Ascending aorta (tissue), 2 donors: ENCODE measurements around the gene TPM2. TPM values are rescaled to one million over a fixed set of nuclear protein-coding genes. Genes with fewer than 3 reads are reported as not detected.

Source experiments
- DNase-seq, 2 donors: peaks; one replicate each; pipeline ENCODE4 v3.0.0-alpha.2; 2019; ENCODE audit warnings: low spot score in 2 of 2
- H3K27ac ChIP-seq, 2 donors: fragments of 200-600 bp; sonication (generic); one replicate each; pipeline ENCODE4 v1.5.1; 2016 to 2017; ENCODE audit warnings: mild to moderate bottlenecking in 1 of 2
- H3K27me3 ChIP-seq: fragments of 200-600 bp; sonication (generic); one replicate; pipeline ENCODE4 v1.5.1; 2017
- H3K36me3 ChIP-seq, 2 donors: fragments of 200-600 bp; sonication (generic); one replicate each; pipeline ENCODE4 v1.5.1; 2016
- H3K4me1 ChIP-seq, 2 donors: fragments of 200-600 bp; sonication (generic); one replicate each; pipeline ENCODE4 v1.5.1; 2016 to 2017; ENCODE audit warnings: mild to moderate bottlenecking in 1 of 2
- H3K4me3 ChIP-seq, 2 donors: fragments of 200-600 bp; sonication (generic); one replicate each; pipeline ENCODE4 v1.5.1; 2016 to 2017; ENCODE audit warnings: mild to moderate bottlenecking in 1 of 2
- H3K9me3 ChIP-seq, 2 donors: fragments of 200-600 bp; sonication (generic); one replicate each; pipeline ENCODE4 v1.5.1; 2016
- CTCF ChIP-seq, 3 experiments: fragments of 200-600 bp in 2 of 3; fragments of 450-650 bp in 1 of 3; sonication (generic) in 2 of 3; IDR thresholded peaks; one replicate each; pipeline ENCODE4 v1.5.1; 2016 to 2019; ENCODE audit warnings: antibody characterized with exemption in 3 of 3, mild to moderate bottlenecking in 1 of 3, moderate library complexity in 1 of 3
- intact Hi-C: fragments of 100-400 bp; cut with DNase I; formaldehyde crosslinking; loops from one replicate; pipeline ENCODE4 v1.15.1; 2023
- total RNA-seq: library from RNA; depleted of rRNA; stranded (reverse); fragments of >200 nt; gene quantifications from one replicate; pipeline ENCODE4 v1.1.0, GENCODE V29; 2016

The TPM2 gene
- total RNA-seq, 1 donor from 2014 or later = 1,923 TPM

- Histone ChIP-seq H3K4me1 (peaks cover 11 to 20% of the 10 kb centered on the region in 2 donors), H3K9me3 (no peaks in the 10 kb centered on the region), H3K27me3 (no peaks in the 10 kb centered on the region), H3K27ac (peak overlapping the region; percentile 98 to 99), H3K4me3 (no peak overlapping the region), H3K36me3 (peaks cover 53 to 61% of the 10 kb centered on the region in 2 donors)
- no peak for DNase-seq
- intact Hi-C loops = loop anchor here (5.0 to 10.0 kb wide), 2 partner anchors 123 to 241 kb away; no protein-coding TSS in a partner anchor
- TF ChIP-seq CTCF (IDR thresholded peaks at IDR 0.05) = no peak
Measured at GRCh38 chr9:35725362-35725761, 35.6 kb upstream of the TPM2 start.

- intact Hi-C loops = loop anchor here (10.0 kb wide), 1 partner anchor 239 kb away; no protein-coding TSS in a partner anchor
- no peaks in the 10 kb centered on the region for H3K27me3 ChIP-seq
- no peak overlapping the region for H3K4me3 ChIP-seq
- peaks cover 7 to 20% of the 10 kb centered on the region in 2 donors for H3K4me1 ChIP-seq
- no peak for TF ChIP-seq CTCF (IDR thresholded peaks at IDR 0.05)
- H3K27ac ChIP-seq = peak overlapping the region; percentile 8 to 22
- no peaks in the 10 kb centered on the region for H3K9me3 ChIP-seq
- peaks cover 67 to 76% of the 10 kb centered on the region in 2 donors for H3K36me3 ChIP-seq
- no peak for DNase-seq
Measured at GRCh38 chr9:35723908-35724307, 34.2 kb upstream of the TPM2 start.

GRCh38 chr9:35723426-35723825 lies 33.7 kb upstream of the TPM2 start:
- DNase-seq = no peak
- Histone ChIP-seq H3K36me3 (peaks cover 72 to 80% of the 10 kb centered on the region in 2 donors), H3K9me3 (no peaks in the 10 kb centered on the region), H3K27ac (peak overlapping the region; percentile 8 to 22), H3K27me3 (no peaks in the 10 kb centered on the region), H3K4me3 (no peak overlapping the region), H3K4me1 (peaks cover 4 to 18% of the 10 kb centered on the region in 2 donors)
- no peak for TF ChIP-seq CTCF (IDR thresholded peaks at IDR 0.05)
- intact Hi-C loops = loop anchor here (10.0 kb wide), 1 partner anchor 239 kb away; no protein-coding TSS in a partner anchor

- H3K27ac ChIP-seq = peak overlapping the region in 1 of 2 donors; percentile 19
Measured at GRCh38 chr9:35719546-35719945, 29.8 kb upstream of the TPM2 start.

GRCh38 chr9:35718721-35719511 lies 29.2 kb upstream of the TPM2 start:
- intact Hi-C loops = no loop called here

More at GRCh38 chr9:35719546-35719945, 29.8 kb upstream of the TPM2 start:
- Histone ChIP-seq H3K4me3 (no peak overlapping the region), H3K27me3 (no peaks in the 10 kb centered on the region), H3K9me3 (no peaks in the 10 kb centered on the region), H3K4me1 (peaks cover 0 to 3% of the 10 kb centered on the region in 2 donors), H3K36me3 (peaks cover 100% of the 10 kb centered on the region in 2 donors)
- intact Hi-C loops = no loop called here
- no peak for DNase-seq
- TF ChIP-seq CTCF (IDR thresholded peaks at IDR 0.05) = no peak

More at GRCh38 chr9:35718721-35719511, 29.2 kb upstream of the TPM2 start:
- Histone ChIP-seq H3K4me3 (no peak overlapping the region), H3K9me3 (no peaks in the 10 kb centered on the region), H3K4me1 (peaks cover 0 to 3% of the 10 kb centered on the region in 2 donors), H3K27me3 (no peaks in the 10 kb centered on the region), H3K27ac (peak overlapping the region in 1 of 2 donors; percentile 19), H3K36me3 (peaks cover 100% of the 10 kb centered on the region in 2 donors)
- no peak for DNase-seq
- no peak for TF ChIP-seq CTCF (IDR thresholded peaks at IDR 0.05)
